ENCODE measurements around the gene MAGI1. TPM values are rescaled to one million over a fixed set of nuclear protein-coding genes. Genes with fewer than 3 reads are reported as not detected.

The MAGI1 gene
- total RNA-seq, 1 donor from 2014 or later, result 49.8 TPM

DNA sequence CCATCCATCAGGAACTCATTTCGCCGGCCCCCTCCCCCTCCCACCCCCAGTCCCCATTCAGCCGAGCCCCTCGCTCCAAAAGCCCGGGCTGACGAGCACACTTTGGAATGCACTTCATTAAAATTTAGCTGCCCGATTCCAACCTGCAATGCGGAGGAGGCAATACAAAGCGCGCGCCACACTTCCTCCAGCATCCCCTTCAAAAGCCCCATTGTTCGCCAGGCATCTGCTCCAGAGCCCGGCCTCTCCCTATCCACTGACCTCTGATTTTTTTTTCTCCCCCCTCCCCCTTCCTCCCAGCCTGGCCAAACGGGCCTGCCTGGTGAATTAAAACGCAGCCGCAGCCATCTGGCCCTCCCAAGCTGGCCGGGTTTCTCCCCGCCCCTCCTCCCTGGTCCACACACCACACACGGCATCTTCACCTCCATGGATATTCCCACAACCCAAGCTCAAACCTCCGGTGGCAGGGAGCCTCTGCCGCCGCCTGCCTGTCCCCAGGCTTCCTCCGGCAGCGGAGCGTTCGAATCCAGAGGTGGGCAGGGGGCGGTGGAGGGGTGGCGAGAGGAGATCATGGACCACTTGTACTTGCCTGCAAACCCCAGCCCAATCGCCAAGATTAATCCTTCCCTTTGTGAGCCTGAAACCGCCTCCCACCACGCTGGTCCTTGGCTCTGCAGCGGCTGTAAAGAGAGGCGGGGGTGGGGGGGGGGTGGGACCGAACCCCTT is 441.3 kb downstream of the MAGI1 start:
- no peaks in the 10 kb centered on the region for H3K36me3 Mint-ChIP-seq (ENCODE audit: low read depth)
- H3K27me3 Mint-ChIP-seq (ENCODE audit: low read depth), result no peaks in the 10 kb centered on the region
- peak overlapping the region; percentile 98 for H3K4me3 Mint-ChIP-seq
- H3K4me1 Mint-ChIP-seq, result peaks cover 67% of the 10 kb centered on the region
- H3K27ac Mint-ChIP-seq (ENCODE audit: unreplicated experiment), result peak overlapping the region; percentile 100
- DNase-seq (ENCODE audit: low read depth, low spot score), result peak; percentile 83
- H3K9me3 Mint-ChIP-seq, result no peaks in the 10 kb centered on the region
- TF ChIP-seq, protein P1, sequence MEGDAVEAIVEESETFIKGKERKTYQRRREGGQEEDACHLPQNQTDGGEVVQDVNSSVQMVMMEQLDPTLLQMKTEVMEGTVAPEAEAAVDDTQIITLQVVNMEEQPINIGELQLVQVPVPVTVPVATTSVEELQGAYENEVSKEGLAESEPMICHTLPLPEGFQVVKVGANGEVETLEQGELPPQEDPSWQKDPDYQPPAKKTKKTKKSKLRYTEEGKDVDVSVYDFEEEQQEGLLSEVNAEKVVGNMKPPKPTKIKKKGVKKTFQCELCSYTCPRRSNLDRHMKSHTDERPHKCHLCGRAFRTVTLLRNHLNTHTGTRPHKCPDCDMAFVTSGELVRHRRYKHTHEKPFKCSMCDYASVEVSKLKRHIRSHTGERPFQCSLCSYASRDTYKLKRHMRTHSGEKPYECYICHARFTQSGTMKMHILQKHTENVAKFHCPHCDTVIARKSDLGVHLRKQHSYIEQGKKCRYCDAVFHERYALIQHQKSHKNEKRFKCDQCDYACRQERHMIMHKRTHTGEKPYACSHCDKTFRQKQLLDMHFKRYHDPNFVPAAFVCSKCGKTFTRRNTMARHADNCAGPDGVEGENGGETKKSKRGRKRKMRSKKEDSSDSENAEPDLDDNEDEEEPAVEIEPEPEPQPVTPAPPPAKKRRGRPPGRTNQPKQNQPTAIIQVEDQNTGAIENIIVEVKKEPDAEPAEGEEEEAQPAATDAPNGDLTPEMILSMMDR (conservative IDR thresholded peaks at IDR 0.05), result no peak

DNA sequence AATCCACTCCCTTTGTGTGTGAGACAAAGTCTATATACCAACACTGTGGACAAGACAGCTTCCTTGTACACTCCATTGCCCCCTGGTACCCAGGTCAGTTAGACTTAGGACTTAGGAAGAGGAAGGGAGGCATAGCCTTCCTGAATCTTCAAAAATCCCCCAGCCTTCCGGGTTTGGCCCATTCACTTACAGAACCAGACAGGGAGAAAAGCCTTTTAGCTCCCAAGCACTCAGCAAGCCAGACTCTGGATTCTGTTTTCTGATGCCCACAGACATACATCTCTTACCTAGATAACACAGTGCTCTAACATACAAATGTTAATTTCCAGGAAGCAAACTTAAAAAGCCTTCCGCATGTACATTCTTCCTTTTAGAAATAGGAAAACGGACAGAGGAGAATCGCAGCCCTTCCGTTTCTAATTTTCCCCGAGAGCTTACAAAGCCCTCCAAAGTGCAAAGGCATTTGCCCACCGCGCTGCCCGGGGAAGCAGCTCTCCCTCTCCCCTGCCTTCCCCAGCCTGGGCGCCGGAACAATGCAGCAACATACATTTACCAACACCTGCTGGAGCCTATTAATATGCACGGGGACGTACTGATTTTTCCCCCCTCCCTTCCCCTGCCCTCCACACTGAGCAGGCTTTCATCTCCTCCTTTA is 442.0 kb downstream of the MAGI1 start:
- DNase-seq (ENCODE audit: low read depth, low spot score), result peak; percentile 52
- Mint-ChIP-seq H3K4me3 (peak overlapping the region; percentile 98), H3K27ac (ENCODE audit: unreplicated experiment) (peak overlapping the region; percentile 100), H3K9me3 (no peaks in the 10 kb centered on the region), H3K27me3 (ENCODE audit: low read depth) (no peaks in the 10 kb centered on the region), H3K36me3 (ENCODE audit: low read depth) (no peaks in the 10 kb centered on the region), H3K4me1 (peaks cover 74% of the 10 kb centered on the region)
- TF ChIP-seq, protein P1 (conservative IDR thresholded peaks at IDR 0.05), result no peak

DNA sequence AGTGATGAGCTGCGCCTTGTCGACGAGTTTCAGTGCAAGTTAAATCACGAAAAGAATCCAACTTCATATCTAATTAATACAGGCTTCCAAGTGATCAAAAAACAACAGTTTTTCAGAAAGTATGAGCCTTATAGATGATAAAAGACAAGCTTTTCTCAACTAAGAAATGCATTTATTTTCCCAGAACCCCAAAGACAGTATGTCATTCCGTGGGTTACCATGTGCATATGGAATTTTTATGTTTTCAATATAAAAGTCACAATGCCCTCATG is 442.8 kb downstream of the MAGI1 start:
- TF ChIP-seq, protein P1 (conservative IDR thresholded peaks at IDR 0.05), result no peak
- no peaks in the 10 kb centered on the region for H3K27me3 Mint-ChIP-seq (ENCODE audit: low read depth)
- peaks cover 3% of the 10 kb centered on the region for H3K9me3 Mint-ChIP-seq
- DNase-seq (ENCODE audit: low read depth, low spot score), result no peak
- peaks cover 82% of the 10 kb centered on the region for H3K4me1 Mint-ChIP-seq
- no peaks in the 10 kb centered on the region for H3K36me3 Mint-ChIP-seq (ENCODE audit: low read depth)
- peak overlapping the region; percentile 100 for H3K27ac Mint-ChIP-seq (ENCODE audit: unreplicated experiment)
- H3K4me3 Mint-ChIP-seq, result peak overlapping the region; percentile 98

DNA sequence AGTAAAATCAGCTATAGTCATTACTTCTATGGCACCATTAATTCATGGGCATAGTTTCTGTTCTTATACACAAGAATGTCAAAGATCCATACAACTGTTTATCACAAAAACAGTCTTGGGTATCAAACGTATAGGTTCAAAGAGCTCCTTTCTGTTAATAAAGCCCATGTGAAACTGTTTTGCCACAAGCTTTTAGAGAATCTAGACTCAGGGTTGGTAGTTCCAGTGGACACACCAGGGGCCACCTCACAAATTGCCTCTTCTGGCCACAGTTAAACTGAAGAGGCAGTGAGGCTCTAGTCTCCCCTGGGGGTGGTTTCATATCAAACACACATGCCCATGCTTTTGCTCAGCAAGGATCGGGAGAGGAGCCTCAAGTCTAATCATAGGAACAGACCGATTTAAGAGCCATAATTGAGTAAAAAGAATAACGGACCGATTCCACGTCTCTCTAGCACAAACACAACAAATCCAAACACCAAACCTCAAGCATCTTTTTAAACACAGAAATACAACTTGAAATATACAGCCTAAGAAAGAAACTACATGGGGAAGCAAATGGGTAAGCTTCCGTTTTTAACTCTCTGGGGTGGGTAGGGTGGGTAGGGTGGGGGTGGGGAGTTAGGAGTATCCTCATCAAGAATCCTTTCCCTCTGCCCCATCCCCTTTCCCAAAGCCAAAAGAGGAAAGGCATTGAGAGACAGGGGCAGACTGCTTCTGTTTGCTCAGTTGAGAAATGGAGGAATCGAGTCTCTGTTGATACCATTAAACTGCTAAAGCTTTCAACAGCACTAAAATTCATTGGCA is 443.3 kb downstream of the MAGI1 start:
- Mint-ChIP-seq H3K27me3 (ENCODE audit: low read depth) (no peaks in the 10 kb centered on the region), H3K4me1 (peaks cover 85% of the 10 kb centered on the region), H3K4me3 (peak overlapping the region; percentile 98), H3K36me3 (ENCODE audit: low read depth) (no peaks in the 10 kb centered on the region), H3K27ac (ENCODE audit: unreplicated experiment) (peak overlapping the region; percentile 100), H3K9me3 (peaks cover 3% of the 10 kb centered on the region)
- no peak for DNase-seq (ENCODE audit: low read depth, low spot score)
- TF ChIP-seq, protein P1 (conservative IDR thresholded peaks at IDR 0.05), result no peak

DNA sequence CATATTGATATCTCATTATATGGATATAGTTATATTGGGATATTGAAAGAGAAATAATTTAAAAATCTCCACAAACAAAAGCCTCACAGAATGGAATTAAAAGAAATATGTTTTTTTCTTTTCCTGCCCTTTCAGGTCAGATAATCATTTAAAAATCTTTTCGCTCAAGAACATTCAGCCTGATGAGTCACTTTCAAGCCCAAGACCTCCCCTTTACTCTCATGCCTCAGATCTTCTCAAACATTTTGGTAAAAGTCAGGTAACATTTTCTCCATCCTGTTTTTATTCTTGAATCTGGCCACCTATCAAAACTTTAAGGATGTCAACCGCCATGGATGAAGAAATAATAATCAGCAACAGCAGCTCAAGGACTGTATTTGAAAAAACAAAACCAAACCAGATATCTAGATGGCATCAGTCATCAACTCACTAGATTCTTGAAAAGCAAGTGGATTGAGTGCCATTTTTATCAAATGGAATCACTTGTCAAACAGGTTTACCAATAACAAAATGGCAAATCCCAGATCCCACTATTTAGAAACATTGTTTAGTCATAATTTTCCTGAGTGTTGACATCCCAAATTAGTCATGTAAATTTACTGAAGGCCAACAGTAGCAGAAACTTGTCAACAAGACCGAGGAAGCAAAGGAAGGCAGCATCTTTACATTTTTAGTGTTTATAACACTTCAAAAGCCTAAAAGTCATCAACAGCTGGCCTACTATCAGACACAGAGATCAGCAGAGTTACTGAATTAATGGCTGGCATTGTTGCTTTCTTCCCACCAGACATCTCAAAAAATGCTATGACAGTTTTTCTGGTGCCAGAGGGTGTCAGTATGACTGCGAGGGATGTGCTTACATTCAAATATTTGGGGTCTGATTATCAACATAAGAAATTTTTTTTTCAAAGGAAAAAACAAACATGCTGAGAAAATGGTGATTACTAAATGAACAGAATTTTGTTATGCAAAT is 444.7 kb downstream of the MAGI1 start:
- DNase-seq (ENCODE audit: low read depth, low spot score), result no peak
- Mint-ChIP-seq H3K9me3 (peaks cover 6% of the 10 kb centered on the region), H3K27me3 (ENCODE audit: low read depth) (no peaks in the 10 kb centered on the region), H3K4me3 (peak overlapping the region; percentile 98), H3K27ac (ENCODE audit: unreplicated experiment) (peak overlapping the region; percentile 85), H3K36me3 (ENCODE audit: low read depth) (peaks cover 4% of the 10 kb centered on the region), H3K4me1 (peaks cover 86% of the 10 kb centered on the region)
- TF ChIP-seq, protein P1 (conservative IDR thresholded peaks at IDR 0.05), result no peak

Data from neural crest cell (in vitro differentiated cells).